Stimulated activated CD4-positive, alpha-beta T cell treated with anti-CD3 and anti-CD28 coated beads, TNF-alpha, amount 100 ng/mL, for 4 hours (primary cell): Measurements from ENCODE around the gene SLC8A1.

Experiments
- DNase-seq, 3 experiments: peaks; one replicate each; pipeline ENCODE4 v3.0.0-alpha.2; 2020; ENCODE audit warnings: low read depth in 3 of 3

Gene SLC8A1

GRCh38 chr2:40193670-40194026 is 258.2 kb downstream of the SLC8A1 start:
- no peak for DNase-seq

DNA sequence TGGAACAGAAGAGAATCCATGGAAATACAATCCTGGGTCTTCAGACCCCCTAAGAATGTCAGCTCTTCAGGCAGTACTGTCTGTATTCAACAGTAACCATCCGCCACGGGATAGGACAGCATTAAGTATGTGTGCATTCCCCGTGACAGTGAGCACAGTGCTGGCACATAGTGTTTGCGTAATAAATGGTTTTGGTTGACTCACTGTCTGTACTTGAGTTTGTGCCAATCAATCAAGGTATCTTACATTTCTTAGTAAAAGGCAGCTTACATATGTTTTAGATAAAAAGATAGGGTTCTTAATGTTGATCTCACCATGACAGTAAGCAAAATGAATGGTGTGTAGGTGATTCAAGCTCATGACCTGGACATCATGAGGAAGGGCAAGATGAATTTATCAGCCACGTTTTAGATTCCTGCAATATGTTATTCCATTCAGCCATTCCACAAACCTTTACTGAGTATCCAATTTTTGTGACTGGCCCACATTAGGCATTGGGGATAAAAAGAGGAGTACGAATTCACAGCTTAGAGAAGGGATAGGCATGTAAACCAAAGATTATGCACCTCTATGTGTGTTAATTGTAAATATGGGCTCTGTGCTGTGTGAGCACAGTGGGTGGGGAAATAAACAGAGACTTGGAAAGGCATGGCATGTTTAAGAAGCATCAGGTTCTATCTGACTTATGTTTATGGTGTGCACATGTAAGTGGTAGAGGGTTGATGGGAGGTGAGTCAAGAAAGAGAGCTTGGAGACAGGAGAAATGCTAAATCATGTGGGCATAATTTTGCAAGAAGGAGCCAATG is 258.8 kb downstream of the SLC8A1 start:
- no peak for DNase-seq

GRCh38 chr2:40190457-40190856 is 261.4 kb downstream of the SLC8A1 start:
- no peak for DNase-seq

DNA sequence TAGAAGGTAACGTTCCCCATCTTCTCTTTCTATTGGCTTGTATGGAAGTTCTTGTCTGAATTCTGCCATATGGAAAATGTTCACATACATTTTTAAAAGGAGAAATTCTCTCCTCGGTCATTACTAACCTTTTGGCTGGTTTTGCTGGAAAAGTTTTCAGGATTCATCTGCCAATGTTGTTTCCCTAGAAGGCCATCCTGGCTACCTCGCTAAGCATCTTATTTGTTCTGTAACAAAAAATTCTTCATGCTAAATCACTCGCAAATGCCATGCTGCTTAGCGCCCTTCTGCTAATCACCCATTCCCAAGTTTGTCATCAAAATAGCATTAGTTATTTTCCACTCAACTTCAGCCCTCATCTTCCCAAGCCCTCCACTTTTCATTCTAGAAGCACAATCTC is 262.0 kb downstream of the SLC8A1 start:
- DNase-seq, result no peak

- no peak for DNase-seq
These were observed 264.8 kb downstream of the SLC8A1 start for GRCh38 chr2:40187054-40187453.

DNA sequence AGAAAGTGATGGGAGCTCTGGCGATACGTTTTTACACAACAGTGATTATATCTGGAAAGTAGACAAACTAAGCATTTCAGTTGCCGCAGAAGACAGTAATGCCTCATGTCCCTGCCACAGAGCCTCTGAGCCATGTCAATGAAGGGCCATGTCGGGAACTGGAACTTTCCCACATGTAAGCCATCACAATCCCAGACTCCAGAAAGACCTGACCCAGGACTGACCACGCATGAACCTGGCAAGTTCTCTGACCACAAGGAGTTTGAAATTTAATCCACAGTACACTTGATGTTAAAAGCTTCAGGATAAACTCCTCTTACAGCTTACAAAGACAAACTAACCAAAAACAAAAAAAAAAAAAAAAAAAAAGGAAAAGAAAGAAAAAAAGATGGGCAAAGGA is 267.3 kb downstream of the SLC8A1 start:
- no peak for DNase-seq

GRCh38 chr2:40181855-40182254 is 270.0 kb downstream of the SLC8A1 start:
- no peak for DNase-seq

DNA sequence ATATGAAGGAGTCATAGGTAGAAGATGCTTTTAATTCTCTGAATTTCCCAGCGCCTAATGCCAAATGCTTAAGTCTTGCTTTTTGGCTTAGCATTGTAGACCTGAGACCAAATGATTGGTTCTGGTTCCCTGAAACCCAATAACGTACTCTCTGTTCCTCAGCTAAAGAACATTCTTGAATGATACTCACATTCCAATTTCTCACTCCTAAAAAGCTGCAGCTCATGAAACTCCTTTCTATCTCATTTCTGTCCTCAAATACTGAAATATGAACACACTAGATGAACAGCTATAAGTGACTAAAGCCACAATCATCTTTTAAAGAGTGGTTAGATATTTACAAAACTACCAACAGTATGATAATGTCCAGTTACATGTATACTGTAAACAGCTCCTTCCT is 272.1 kb downstream of the SLC8A1 start:
- no peak for DNase-seq

GRCh38 chr2:40178971-40179370 is 272.9 kb downstream of the SLC8A1 start:
- no peak for DNase-seq

- DNase-seq, result no peak
These were observed 273.6 kb downstream of the SLC8A1 start for GRCh38 chr2:40178171-40178778.

GRCh38 chr2:40177366-40177765 is 274.5 kb downstream of the SLC8A1 start:
- no peak for DNase-seq

DNA sequence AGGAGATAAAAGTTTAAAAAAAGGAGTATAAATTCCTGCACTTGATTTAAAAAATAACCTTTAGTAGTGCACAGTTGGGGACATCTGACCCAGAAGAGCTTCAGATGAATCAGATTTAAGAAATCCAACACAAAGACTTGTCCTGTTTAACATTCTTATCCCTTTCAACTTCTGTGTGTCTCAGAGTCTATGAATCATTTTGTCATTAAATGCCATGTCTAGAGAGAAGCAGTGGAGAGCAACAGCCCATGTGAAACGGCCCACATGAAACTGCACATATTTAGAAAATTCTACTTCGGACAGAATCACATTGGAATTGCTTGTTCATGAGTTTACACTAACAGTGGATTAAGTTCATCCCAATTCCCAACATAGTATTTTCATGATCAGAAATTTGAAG is 278.6 kb downstream of the SLC8A1 start:
- no peak for DNase-seq

DNA sequence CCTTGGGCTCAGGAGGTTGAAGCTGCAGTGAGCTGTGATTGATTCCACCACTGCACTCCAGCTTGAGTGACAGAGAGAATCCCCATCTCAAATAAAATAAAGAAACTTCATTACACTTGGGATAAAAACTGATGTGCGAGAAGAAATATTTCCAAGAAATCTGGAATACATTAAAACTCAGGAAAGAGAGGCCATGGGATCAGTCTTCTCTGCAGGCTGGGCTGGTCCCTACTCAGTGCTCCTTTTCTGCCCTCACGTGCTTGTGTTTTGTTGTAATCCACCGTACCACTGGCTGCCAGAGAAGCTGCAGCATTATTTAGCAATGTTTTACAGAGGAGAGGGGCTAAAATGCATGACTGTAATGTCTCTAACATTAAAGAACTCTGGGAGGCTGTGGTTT is 282.0 kb downstream of the SLC8A1 start:
- no peak for DNase-seq

- DNase-seq, result no peak
These were observed 282.5 kb downstream of the SLC8A1 start for GRCh38 chr2:40169430-40169829.

GRCh38 chr2:40168546-40168945 is 283.3 kb downstream of the SLC8A1 start:
- DNase-seq, result no peak

GRCh38 chr2:40168032-40168431 is 283.9 kb downstream of the SLC8A1 start:
- no peak for DNase-seq

GRCh38 chr2:40166006-40166405 is 285.9 kb downstream of the SLC8A1 start:
- no peak for DNase-seq

DNA sequence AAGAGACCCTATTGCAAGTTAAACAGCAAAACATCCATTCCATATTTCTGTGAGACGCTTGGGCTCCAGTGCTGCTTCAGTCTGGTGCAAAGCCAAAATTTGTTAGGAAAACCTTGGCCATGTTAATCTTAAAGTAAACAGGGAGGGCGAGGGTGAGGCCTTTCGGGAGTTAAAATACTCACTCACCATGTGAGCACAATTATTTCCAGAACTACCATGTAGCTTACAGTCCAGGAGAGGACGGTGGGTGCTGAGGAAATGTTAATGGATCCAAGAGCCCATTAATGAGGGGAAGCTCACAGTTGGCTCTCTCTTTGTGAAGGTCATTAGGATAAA is 286.4 kb downstream of the SLC8A1 start:
- no peak for DNase-seq

- no peak for DNase-seq
These were observed 287.0 kb downstream of the SLC8A1 start for GRCh38 chr2:40164736-40165508.

GRCh38 chr2:40161986-40162385 is 289.9 kb downstream of the SLC8A1 start:
- no peak for DNase-seq

DNA sequence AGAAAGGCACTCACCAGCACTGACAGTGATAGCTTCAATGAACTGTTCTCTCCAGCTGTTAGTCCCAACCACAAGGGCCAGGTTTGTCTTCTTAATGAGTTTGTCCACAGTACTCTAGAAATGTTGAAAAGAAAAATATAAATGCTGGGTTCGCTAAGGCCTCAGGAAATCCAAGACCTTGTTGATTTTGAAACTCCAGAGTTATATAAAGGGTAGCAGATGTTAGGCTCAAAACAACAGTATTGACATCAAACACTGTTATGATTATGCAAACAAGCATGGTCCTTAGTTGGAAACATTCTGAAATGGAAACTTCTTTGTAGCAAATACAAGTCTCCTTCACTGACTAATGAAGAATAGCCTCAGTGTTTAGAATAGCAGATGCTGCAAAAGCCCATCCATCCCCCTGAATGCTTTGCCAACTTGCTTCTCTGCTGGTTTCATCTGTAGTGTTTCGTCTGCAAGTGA is 291.1 kb downstream of the SLC8A1 start:
- DNase-seq, result no peak

- no peak for DNase-seq
These were observed 292.6 kb downstream of the SLC8A1 start for GRCh38 chr2:40159333-40159732.

- no peak for DNase-seq
These were observed 293.1 kb downstream of the SLC8A1 start for GRCh38 chr2:40158781-40159180.
